K562 (cell line): ENCODE results near the gene ABCA4. TPM values are rescaled to one million over a fixed set of nuclear protein-coding genes. Genes with fewer than 3 reads are reported as not detected.

ENCODE experiments used
- ATAC-seq: fragments of 200-7000 bp; cut with Tn5 transposase; 3 replicates; pipeline ENCODE4 v1.9.1; 2020; ENCODE audit warnings: moderate library complexity
- BruUV-seq: library from RNA; stranded (reverse); fragments of 400-500 nt; replicated peaks from 2 replicates; lab custom pipeline; 2021; lab: Mats Ljungman, UMichigan
- CTCF ChIA-PET: fragments of 300-600 bp; formaldehyde crosslinking; extraction: SDS; loops from one replicate; lab custom pipeline; 2021; ENCODE audit warnings: low intra/inter-chr PET ratio; lab: Yijun Ruan, JAX
- POLR2A ChIA-PET: fragments of 300-600, 350-650 bp; sonication (Branson Sonifier 250); formaldehyde crosslinking; extraction: SDS; loops from one replicate; lab custom pipeline; 2021; ENCODE audit warnings: antibody characterized with exemption, inconsistent platforms; lab: Yijun Ruan, JAX
- DNase-seq, 4 experiments: peaks; one replicate each; pipeline versions ENCODE4 v3.0.0 to v3.0.0-alpha.2; 2011 to 2018; ENCODE audit warnings: low spot score in 3 of 4, mixed read lengths in 3 of 4; ENCODE audit errors: extremely low read depth in 1 of 4
- FAIRE-seq: peaks from 2 replicates; lab custom pipeline; 2011; peaks lifted over from hg19 to GRCh38; lab: Jason Lieb, UNC
- H2AFZ ChIP-seq: 2 replicates; pipeline ENCODE4 v1.6.0; 2011; ENCODE audit warnings: low read depth, low read length, control low read depth, inconsistent platforms
- H3K27ac ChIP-seq: fragments of 200-600 bp; 3 replicates; pipeline ENCODE4 v1.8.0; 2011; ENCODE audit warnings: low read depth, mild to moderate bottlenecking, control low read depth, inconsistent platforms, low read length, moderate library complexity, mixed read lengths; ENCODE audit errors: extremely low read depth
- H3K27me3 ChIP-seq, 2 experiments: fragments of 300-600 bp in 1 of 2; 2 replicates in 1 of 2; 3 replicates in 1 of 2; pipeline versions ENCODE4 v1.6.0 to v1.8.0; 2011; ENCODE audit warnings: inconsistent platforms in 2 of 2, low read length in 2 of 2, mild to moderate bottlenecking in 1 of 2, mixed read lengths in 1 of 2, moderate library complexity in 1 of 2; ENCODE audit not compliant: control insufficient read depth in 2 of 2, insufficient read depth in 2 of 2
- H3K36me3 ChIP-seq: fragments of 300-600 bp; 3 replicates; pipeline ENCODE4 v1.8.0; 2011; ENCODE audit warnings: mild to moderate bottlenecking, low read length, inconsistent platforms; ENCODE audit not compliant: control insufficient read depth, insufficient read depth
- H3K4me1 ChIP-seq, 2 experiments: fragments of 200-600 bp in 1 of 2; replicated peaks in 1 of 2; 2 replicates in 1 of 2; 3 replicates in 1 of 2; pipeline versions ENCODE4 v1.5.1 to v1.8.0; 2011; ENCODE audit warnings: inconsistent platforms in 2 of 2, low read length in 2 of 2, mild to moderate bottlenecking in 1 of 2, mixed read lengths in 1 of 2, moderate library complexity in 1 of 2; ENCODE audit not compliant: control insufficient read depth in 2 of 2, insufficient read depth in 2 of 2
- H3K4me2 ChIP-seq: 2 replicates; pipeline ENCODE4 v1.6.1; 2011; ENCODE audit warnings: low read length, control low read depth, inconsistent platforms, mixed read lengths; ENCODE audit not compliant: insufficient read depth
- H3K4me3 ChIP-seq: fragments of 200-600 bp; sonication (generic), shearing (Covaris generic); 2 replicates; pipeline ENCODE4 v1.5.1; 2016; ENCODE audit warnings: control low read depth, inconsistent platforms
- H3K79me2 ChIP-seq: fragments of 200-600 bp; 3 replicates; pipeline ENCODE4 v1.8.0; 2011; ENCODE audit warnings: low read length, inconsistent platforms; ENCODE audit not compliant: control insufficient read depth, insufficient read depth
- H3K9ac ChIP-seq, 2 experiments: 2 replicates each; pipeline versions ENCODE4 v1.6.0 to v1.6.1; 2011; ENCODE audit warnings: low read depth in 2 of 2, low read length in 2 of 2, control low read depth in 1 of 2, inconsistent platforms in 1 of 2, mild to moderate bottlenecking in 1 of 2, mixed read lengths in 1 of 2; ENCODE audit not compliant: insufficient read depth in 1 of 2
- H3K9me1 ChIP-seq: one replicate; pipeline ENCODE4 v1.6.0; 2011; ENCODE audit warnings: inconsistent platforms, mild to moderate bottlenecking, low read length, moderate library complexity; ENCODE audit not compliant: control insufficient read depth, insufficient read depth
- H3K9me3 ChIP-seq: replicated peaks from 2 replicates; pipeline ENCODE4 v1.5.1; 2011; ENCODE audit warnings: low read depth, low read length, inconsistent platforms; ENCODE audit not compliant: control insufficient read depth, insufficient read depth
- H4K20me1 ChIP-seq: replicated peaks from 2 replicates; pipeline ENCODE4 v1.6.1; 2011; ENCODE audit warnings: low read length, inconsistent platforms, mixed read lengths; ENCODE audit not compliant: control insufficient read depth, insufficient read depth
- ATF3 ChIP-seq, 2 experiments: fragments of 450-650 bp in 1 of 2; sonication (generic) in 1 of 2; formaldehyde crosslinking in 1 of 2; IDR thresholded peaks in 1 of 2; conservative IDR thresholded peaks in 1 of 2; 2 replicates each; pipeline versions ENCODE4 v1.6.1 to v1.8.1; 2016 to 2023; ENCODE audit warnings: mild to moderate bottlenecking in 2 of 2, moderate library complexity in 2 of 2, inconsistent platforms in 1 of 2, missing genetic modification reagents in 1 of 2
- FOXK1 ChIP-seq: sonication (generic); formaldehyde crosslinking; IDR thresholded peaks from 2 replicates; pipeline ENCODE4 v1.8.0; 2022; ENCODE audit warnings: missing genetic modification reagents, mild to moderate bottlenecking, borderline replicate concordance
- HDAC3 ChIP-seq: fragments of 450-650 bp; IDR thresholded peaks from 2 replicates; pipeline ENCODE4 v1.6.1; 2018; ENCODE audit warnings: borderline replicate concordance, mild to moderate bottlenecking, moderate library complexity; ENCODE audit not compliant: partially characterized antibody
- HOMEZ ChIP-seq: fragments of 250-450 bp; sonication (Bioruptor Pico); IDR thresholded peaks from 2 replicates; pipeline ENCODE4 v1.4.0; 2020; ENCODE audit warnings: mild to moderate bottlenecking, moderate library complexity
- HSF4 ChIP-seq: fragments of 250-450 bp; sonication (Bioruptor Pico); IDR thresholded peaks from 2 replicates; pipeline ENCODE4 v2.1.2; 2022; ENCODE audit warnings: mild to moderate bottlenecking, moderate library complexity, borderline replicate concordance
- RBM14 ChIP-seq: fragments of 200-400 bp; formaldehyde crosslinking; IDR thresholded peaks from 2 replicates; pipeline ENCODE4 v1.6.1; 2018; ENCODE audit warnings: low read depth, mild to moderate bottlenecking, low read length, moderate library complexity, borderline replicate concordance; ENCODE audit not compliant: insufficient read depth
- ZNF124 ChIP-seq: sonication (generic); formaldehyde crosslinking; IDR thresholded peaks from 2 replicates; pipeline ENCODE4 v1.8.1; 2022; ENCODE audit warnings: missing genetic modification reagents
- WGBS: fragments of 100-300 bp; shearing (Covaris generic); methylation state at CpG from one replicate; pipeline ENCODE4 v1.1.6; 2016; ENCODE audit warnings: low coverage, mixed read lengths; ENCODE audit not compliant: insufficient coverage; ENCODE audit errors: missing lambda C conversion rate; 5-methylcytosine and 5-hydroxymethylcytosine counted together
- in situ Hi-C: fragments of 300-500 bp; cut with MboI; formaldehyde crosslinking; loops from 4 replicates; pipeline ENCODE4 v1.15.0; 2018; ENCODE audit warnings: inconsistent platforms, mixed read lengths
- intact Hi-C: fragments of 100-400 bp; cut with micrococcal nuclease; formaldehyde crosslinking; loops from 2 replicates; pipeline ENCODE4 v1.14.2; 2022
- polyA plus RNA-seq, 8 experiments: library from polyadenylated mRNA; depleted of rRNA in 4 of 8; stranded (reverse) in 5 of 8; unstranded in 3 of 8; fragments of >200 nt; fragmentation: Nextera tagmentation in 2 of 8; fragmentation: Illumina TruSeq in 1 of 8; extraction: Ambion mirVana in 2 of 8; extraction: Trizol in 1 of 8; gene quantifications; 2 replicates each; pipeline versions ENCODE4 v1.2.1 to v1.2.3, GENCODE V29; 2011 to 2014; ENCODE audit warnings: inconsistent platforms in 1 of 8, missing spikeins in 1 of 8
- total RNA-seq, 7 experiments: library from RNA; depleted of rRNA in 6 of 7; stranded (reverse); fragments of >200 nt in 6 of 7; fragmentation: Illumina TruSeq in 2 of 7; extraction: Trizol in 2 of 7; gene quantifications; 2 replicates each; pipeline versions ENCODE4 v1.2.1 to v1.2.3, GENCODE V29; 2011 to 2021; ENCODE audit warnings: low replicate concordance in 1 of 7

ABCA4 gene
- total and polyA plus RNA-seq, 9 of the 15 experiments (the other 6 are each of a cell fraction or from before 2014, with no cell fraction given) = 0.01 to 0.04 TPM; not detected in 7

GRCh38 chr1:94110021-94110761 lies 10.8 kb downstream of the ABCA4 start:
- Histone ChIP-seq H3K4me1 (no peaks in the 10 kb centered on the region), H2AFZ (no peak overlapping the region), H3K9me1 (no peaks in the 10 kb centered on the region)
- in situ Hi-C loops = no loop called here
- WGBS = 0% methylated on average over 4 of the region's 4 CpGs
- TF ChIP-seq RBM14 (no peak), HOMEZ (CRISPR knock-in tag) (no peak), HDAC3 (no peak), HSF4 (CRISPR knock-in tag) (no peak), ATF3 (IDR thresholded peaks at IDR 0.05) (no peak), ATF3 (CRISPR knock-in tag; conservative IDR thresholded peaks at IDR 0.05) (no peak), FOXK1 (no peak), ZNF124 (CRISPR knock-in tag) (no peak)
- TF ChIP-seq, all 486 proteins: peak for 0
- BruUV-seq = no TSS peak
- Histone ChIP-seq H3K4me3 (no peak overlapping the region), H3K36me3 (no peaks in the 10 kb centered on the region), H3K27ac (no peak overlapping the region), H3K79me2 (no peaks in the 10 kb centered on the region), H3K4me2 (no peak overlapping the region), H3K27me3 (peaks cover 8 to 49% of the 10 kb centered on the region in 2 experiments), H3K9ac (no peak overlapping the region), H3K9me3 (no peaks in the 10 kb centered on the region), H4K20me1 (no peaks in the 10 kb centered on the region)
- FAIRE-seq (no peak), ATAC-seq (no peak), DNase-seq (no peak)
- CTCF ChIA-PET = no interaction called here
- intact Hi-C loops = no loop called here
- POLR2A ChIA-PET = no interaction called here
